Peyer's patch (tissue), 4 donors: Measurements from ENCODE around the gene SF1. TPM values are rescaled to one million over a fixed set of nuclear protein-coding genes. Genes with fewer than 3 reads are reported as not detected.

Source experiments
- DNase-seq, 3 donors: peaks; one replicate each; pipeline ENCODE4 v3.0.0-alpha.2; 2017 to 2019
- H3K27ac ChIP-seq, 4 donors: fragments of 200-600 bp; sonication (generic); one replicate each; pipeline ENCODE4 v1.5.1; 2016 to 2019
- H3K27me3 ChIP-seq, 2 donors: fragments of 200-600 bp; sonication (generic); one replicate each; pipeline ENCODE4 v1.5.1; 2019
- H3K36me3 ChIP-seq, 3 donors: fragments of 200-600 bp; sonication (generic); one replicate each; pipeline ENCODE4 v1.5.1; 2016 to 2019
- H3K4me1 ChIP-seq, 4 donors: fragments of 200-600 bp; sonication (generic); one replicate each; pipeline ENCODE4 v1.5.1; 2016 to 2019
- H3K4me3 ChIP-seq, 4 donors: fragments of 200-600 bp; sonication (generic); 1 replicate in 3 of 4; 2 replicates in 1 of 4; pipeline ENCODE4 v1.5.1; 2016 to 2019; ENCODE audit warnings: mild to moderate bottlenecking in 1 of 4
- H3K9me3 ChIP-seq, 4 donors: fragments of 200-600 bp; sonication (generic); one replicate each; pipeline ENCODE4 v1.5.1; 2016 to 2019; ENCODE audit warnings: mild to moderate bottlenecking in 1 of 4
- POLR2A ChIP-seq, 2 donors: fragments of 450-650 bp; IDR thresholded peaks; one replicate each; pipeline ENCODE4 v1.5.1; 2017; ENCODE audit warnings: antibody characterized with exemption in 2 of 2, mild to moderate bottlenecking in 2 of 2, moderate library complexity in 2 of 2
- total RNA-seq, 4 donors: library from RNA; depleted of rRNA; stranded (reverse); fragments of >200 nt; gene quantifications; one replicate each; pipeline ENCODE4 v1.1.0, GENCODE V29; 2016
- TF ChIP-seq, protein P1 (sequence below), 6 experiments: fragments of 450-650 bp in 4 of 6; fragments of 200-600 bp in 2 of 6; sonication (generic) in 1 of 6; IDR thresholded peaks; one replicate each; pipeline ENCODE4 v1.5.1; 2017 to 2019; ENCODE audit warnings: antibody characterized with exemption in 6 of 6, mild to moderate bottlenecking in 3 of 6, moderate library complexity in 1 of 6

Gene SF1
- total RNA-seq, 4 donors from 2014 or later: 247 to 621 (median 392) TPM

DNA sequence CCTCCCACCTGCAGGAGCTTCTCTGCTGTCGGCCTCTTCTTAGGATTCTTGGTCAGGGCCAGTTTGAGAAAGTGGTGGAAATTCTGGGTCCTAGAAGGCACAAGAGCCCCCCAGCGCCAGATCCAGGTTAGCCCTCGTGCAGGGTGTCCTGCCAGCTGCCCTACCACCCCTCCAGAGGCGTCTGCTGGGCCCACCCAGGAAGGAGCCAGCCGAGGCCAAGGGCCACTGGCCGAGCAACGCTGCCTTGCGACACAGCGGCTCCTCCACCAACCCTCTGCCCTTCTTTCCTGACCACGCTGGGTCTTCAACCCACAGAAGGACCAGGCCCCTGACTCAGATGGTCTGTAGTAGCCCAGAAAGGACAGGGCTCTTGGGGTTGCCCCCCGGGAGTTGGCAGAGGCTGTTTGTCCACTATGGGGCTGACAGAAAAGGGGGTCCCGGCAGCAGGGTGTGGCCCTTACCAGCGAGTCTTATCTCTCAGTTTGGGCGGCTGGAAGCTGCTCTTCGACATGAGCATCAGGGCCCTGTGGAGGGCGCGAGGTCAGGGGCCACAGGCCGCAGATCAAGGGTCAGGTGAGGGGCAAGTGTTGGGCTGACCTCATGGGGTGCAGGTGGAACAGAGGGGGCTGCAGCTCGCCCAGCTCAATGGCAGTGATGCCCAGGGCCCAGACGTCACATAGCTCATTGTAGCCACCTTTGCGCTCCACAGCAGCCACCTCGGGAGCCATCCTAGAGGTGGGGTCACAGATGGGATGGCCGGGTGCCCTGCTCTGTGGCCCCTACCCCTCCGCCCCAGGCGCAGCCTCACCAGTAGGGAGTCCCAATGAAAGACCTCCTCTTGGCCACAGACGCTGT is 22.2 kb upstream of the SF1 start:
- Histone ChIP-seq H3K9me3 (no peaks in the 10 kb centered on the region), H3K36me3 (peaks cover 0 to 26% (median 0%) of the 10 kb centered on the region in 3 donors), H3K27me3 (no peaks in the 10 kb centered on the region), H3K4me3 (no peak overlapping the region), H3K4me1 (peaks cover 0 to 29% (median 20%) of the 10 kb centered on the region in 4 donors), H3K27ac (peak overlapping the region in 2 of 4 donors; percentile 79 to 96)
- TF ChIP-seq, protein P1, sequence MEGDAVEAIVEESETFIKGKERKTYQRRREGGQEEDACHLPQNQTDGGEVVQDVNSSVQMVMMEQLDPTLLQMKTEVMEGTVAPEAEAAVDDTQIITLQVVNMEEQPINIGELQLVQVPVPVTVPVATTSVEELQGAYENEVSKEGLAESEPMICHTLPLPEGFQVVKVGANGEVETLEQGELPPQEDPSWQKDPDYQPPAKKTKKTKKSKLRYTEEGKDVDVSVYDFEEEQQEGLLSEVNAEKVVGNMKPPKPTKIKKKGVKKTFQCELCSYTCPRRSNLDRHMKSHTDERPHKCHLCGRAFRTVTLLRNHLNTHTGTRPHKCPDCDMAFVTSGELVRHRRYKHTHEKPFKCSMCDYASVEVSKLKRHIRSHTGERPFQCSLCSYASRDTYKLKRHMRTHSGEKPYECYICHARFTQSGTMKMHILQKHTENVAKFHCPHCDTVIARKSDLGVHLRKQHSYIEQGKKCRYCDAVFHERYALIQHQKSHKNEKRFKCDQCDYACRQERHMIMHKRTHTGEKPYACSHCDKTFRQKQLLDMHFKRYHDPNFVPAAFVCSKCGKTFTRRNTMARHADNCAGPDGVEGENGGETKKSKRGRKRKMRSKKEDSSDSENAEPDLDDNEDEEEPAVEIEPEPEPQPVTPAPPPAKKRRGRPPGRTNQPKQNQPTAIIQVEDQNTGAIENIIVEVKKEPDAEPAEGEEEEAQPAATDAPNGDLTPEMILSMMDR (IDR thresholded peaks at IDR 0.05): no peak
- TF ChIP-seq POLR2A (IDR thresholded peaks at IDR 0.05): no peak
- DNase-seq: no peak

DNA sequence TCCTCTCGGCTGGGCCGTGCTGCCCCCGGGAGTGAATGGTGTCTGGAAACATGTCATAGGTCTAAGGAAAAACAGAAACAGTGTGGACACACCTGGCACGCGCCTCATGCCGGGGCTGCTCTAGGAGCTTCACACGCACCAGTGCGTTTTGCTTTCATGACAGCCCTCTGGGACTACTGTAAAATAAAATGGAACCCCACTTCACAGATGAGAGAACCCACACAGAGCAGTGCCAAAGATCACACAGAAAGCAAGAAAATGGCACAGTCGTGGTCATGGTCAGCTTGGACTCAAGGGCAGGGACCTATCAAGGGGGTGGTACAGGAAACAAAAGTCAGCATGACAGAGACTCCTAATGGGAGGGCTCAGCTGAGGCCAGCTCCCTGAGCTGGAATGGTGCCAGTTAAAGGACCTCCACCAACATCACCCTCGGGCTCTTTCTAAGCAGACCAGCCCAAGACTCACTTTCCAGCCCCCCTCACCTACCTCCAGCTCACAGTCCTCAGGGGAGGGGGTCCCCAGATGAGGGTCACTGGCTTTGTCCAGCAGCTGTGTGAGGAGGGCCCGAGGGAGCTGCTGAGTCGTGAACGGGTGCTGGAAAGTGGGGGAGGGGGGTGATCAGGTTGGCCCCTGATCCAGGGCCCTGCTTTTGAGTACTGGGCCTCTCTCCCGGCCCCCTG is 21.4 kb upstream of the SF1 start:
- H3K27ac ChIP-seq: peak overlapping the region in 1 of 4 donors; percentile 96
- no peak for TF ChIP-seq POLR2A (IDR thresholded peaks at IDR 0.05)
- TF ChIP-seq, protein P1 (IDR thresholded peaks at IDR 0.05): no peak
- DNase-seq: peak in 1 of 3 donors; percentile 66
- H3K36me3 ChIP-seq: peaks cover 0 to 19% (median 0%) of the 10 kb centered on the region in 3 donors
- H3K4me3 ChIP-seq: no peak overlapping the region
- peaks cover 0 to 29% (median 20%) of the 10 kb centered on the region in 4 donors for H3K4me1 ChIP-seq
- no peaks in the 10 kb centered on the region for H3K27me3 ChIP-seq
- no peaks in the 10 kb centered on the region for H3K9me3 ChIP-seq

DNA sequence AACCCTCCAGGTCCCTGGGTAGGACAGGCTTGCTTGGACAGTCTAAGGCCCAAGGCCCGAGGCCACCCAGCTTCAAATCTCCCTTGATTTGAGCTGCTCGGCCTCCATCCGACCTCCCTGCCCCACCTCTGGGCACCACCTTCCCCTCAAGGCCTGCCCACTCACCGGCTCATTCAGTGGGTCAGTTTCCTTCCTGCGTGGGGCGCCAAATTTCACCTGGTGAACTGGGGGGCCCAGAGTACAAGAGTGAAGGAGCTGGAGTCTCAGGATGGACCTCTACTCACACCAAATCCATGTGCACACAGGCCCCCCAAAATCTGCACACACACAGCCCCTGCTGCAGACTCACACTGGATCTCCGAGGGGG is 20.9 kb upstream of the SF1 start:
- H3K9me3 ChIP-seq: no peaks in the 10 kb centered on the region
- peaks cover 0 to 14% (median 0%) of the 10 kb centered on the region in 3 donors for H3K36me3 ChIP-seq
- no peaks in the 10 kb centered on the region for H3K27me3 ChIP-seq

DNA sequence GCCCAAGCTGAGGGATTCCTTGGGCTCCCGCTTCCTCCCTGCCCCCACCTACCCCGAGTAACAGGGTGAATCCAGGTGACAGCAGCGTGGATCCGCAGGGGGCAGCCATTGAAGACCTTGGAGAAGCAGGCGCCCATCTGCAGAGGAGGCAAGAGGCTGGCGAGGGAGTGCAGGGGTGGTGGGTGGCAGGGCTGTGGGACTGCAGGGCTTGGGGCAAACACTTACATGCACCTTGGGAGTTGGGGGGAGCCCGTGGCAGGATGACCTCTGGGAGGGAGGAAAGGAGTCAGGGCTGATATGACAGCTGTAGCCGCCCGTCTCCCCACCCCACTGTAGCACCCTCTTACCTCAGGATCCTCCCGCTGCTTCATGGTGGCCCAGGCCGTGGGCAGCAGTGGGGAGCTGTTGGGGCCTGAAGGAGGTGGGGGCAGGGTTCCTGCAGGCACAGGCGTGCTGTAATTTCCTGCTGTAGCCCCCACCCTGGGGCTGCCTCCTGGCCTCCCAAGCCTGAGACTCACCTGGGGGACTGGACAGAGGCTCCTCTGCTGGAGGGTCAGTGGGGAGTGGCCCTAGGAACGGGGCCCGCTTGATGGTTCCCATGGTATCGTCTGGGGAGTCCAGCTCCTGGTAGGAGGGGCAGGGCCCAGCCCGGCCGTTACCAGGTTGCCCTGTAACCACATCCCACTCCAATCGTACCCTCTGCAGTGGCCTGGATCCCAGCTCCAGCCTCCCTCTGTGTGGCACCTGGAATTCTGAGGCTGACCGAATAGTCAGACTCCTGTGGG is 18.6 kb upstream of the SF1 start:
- H3K27me3 ChIP-seq: no peaks in the 10 kb centered on the region
- H3K4me3 ChIP-seq: no peak overlapping the region
- peaks cover 0 to 14% (median 0%) of the 10 kb centered on the region in 3 donors for H3K36me3 ChIP-seq
- no peak overlapping the region for H3K27ac ChIP-seq
- H3K9me3 ChIP-seq: no peaks in the 10 kb centered on the region
- H3K4me1 ChIP-seq: peaks cover 0 to 17% (median 9%) of the 10 kb centered on the region in 4 donors
- peak in 1 of 3 donors; percentile 39 for DNase-seq
- no peak for TF ChIP-seq POLR2A (IDR thresholded peaks at IDR 0.05)
- TF ChIP-seq, protein P1 (IDR thresholded peaks at IDR 0.05): no peak

More for the DNA sequence above, 20.9 kb upstream of the SF1 start:
- no peak for DNase-seq
- no peak overlapping the region for H3K4me3 ChIP-seq
- H3K4me1 ChIP-seq: peaks cover 0 to 29% (median 20%) of the 10 kb centered on the region in 4 donors
- TF ChIP-seq, protein P1 (IDR thresholded peaks at IDR 0.05): no peak
- no peak for TF ChIP-seq POLR2A (IDR thresholded peaks at IDR 0.05)
- H3K27ac ChIP-seq: peak overlapping the region in 1 of 4 donors; percentile 96

DNA sequence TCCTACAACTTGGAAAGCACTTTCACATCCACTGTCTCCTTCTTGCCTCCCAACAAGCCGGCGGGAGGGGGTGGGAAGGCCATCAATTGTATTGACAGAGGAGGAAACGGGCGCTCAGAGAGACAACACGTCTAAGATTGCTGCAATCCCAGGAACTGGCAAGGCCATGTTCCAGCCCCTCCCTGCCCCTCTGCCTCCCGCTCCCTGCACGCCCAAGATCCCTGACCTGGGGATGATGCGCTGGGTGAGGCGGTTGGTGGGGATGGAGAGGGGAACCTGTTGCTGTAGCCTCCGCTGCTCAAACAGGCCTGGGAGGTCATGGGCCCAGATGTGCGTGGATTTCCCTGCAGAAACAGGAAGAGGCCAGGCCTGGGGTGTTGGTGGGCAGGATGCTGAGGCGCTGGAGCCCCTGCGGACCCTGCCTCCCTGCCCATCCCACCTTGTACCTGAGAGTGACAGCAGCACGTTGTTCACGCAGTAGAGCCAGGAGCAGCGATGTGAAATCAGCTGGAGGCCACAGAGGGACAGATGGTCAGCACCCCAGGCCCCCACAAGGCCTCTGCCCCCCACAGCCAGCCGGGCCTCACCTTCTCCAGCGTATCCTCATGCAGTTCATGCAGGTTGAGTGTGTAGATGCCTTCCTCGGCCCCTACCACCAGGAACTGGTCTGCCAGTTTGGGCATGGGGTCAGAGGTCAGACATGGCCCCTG is 17.9 kb upstream of the SF1 start:
- no peak overlapping the region for H3K4me3 ChIP-seq
- no peaks in the 10 kb centered on the region for H3K27me3 ChIP-seq
- H3K27ac ChIP-seq: no peak overlapping the region
- H3K4me1 ChIP-seq: peaks cover 0 to 11% (median 8%) of the 10 kb centered on the region in 4 donors
- no peaks in the 10 kb centered on the region for H3K9me3 ChIP-seq
- H3K36me3 ChIP-seq: peaks cover 0 to 14% (median 0%) of the 10 kb centered on the region in 3 donors
- DNase-seq: no peak
- TF ChIP-seq POLR2A (IDR thresholded peaks at IDR 0.05): no peak
- TF ChIP-seq, protein P1 (IDR thresholded peaks at IDR 0.05): no peak
